GM19351 (cell line): ENCODE data around the gene PTGDR2.

Experiments used
- ATAC-seq: cut with Tn5 transposase; IDR thresholded peaks from one replicate; pipeline ENCODE4 v1.9.1; 2021; ENCODE audit warnings: mild to moderate bottlenecking, moderate library complexity; ENCODE audit not compliant: unreplicated experiment

The PTGDR2 gene

GRCh38 chr11:60859616-60860250, 4.0 kb upstream of the PTGDR2 start:
- ATAC-seq: no peak

DNA sequence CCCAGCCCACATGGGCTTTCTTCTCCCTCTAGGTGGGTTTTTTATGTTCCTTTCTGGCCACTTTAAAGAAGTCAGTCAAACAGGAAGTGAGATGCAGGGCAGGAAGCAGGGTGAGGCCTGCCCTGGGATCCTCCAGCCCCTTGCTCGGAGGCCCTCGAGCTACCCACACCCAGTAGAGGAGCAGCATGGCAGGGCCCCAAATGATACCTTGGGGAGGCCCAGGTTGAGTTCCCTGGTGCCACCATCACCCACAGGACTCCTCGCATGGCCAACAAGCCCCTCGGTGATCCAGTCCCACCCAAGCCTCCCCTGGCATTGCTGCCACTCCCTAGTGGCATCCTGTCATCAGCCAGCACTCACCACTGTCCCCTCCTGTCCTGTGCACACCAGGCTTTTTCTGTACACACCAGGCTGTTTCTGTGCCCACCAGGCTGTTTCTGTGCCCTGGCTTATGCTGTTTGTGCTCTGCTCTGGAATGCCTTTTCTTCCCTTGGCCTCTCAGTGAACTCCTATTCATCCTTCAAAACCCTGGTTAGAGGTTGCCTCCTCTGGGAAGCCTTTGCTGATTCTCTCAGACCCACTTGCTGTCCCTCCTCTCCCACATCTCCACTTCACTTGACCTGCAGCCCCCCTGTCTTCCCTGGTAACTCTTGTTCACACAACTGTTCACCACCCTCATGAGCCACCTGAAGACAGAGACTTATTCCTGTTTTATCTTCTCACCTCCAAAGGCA, 3.1 kb upstream of the PTGDR2 start:
- ATAC-seq: no peak

DNA sequence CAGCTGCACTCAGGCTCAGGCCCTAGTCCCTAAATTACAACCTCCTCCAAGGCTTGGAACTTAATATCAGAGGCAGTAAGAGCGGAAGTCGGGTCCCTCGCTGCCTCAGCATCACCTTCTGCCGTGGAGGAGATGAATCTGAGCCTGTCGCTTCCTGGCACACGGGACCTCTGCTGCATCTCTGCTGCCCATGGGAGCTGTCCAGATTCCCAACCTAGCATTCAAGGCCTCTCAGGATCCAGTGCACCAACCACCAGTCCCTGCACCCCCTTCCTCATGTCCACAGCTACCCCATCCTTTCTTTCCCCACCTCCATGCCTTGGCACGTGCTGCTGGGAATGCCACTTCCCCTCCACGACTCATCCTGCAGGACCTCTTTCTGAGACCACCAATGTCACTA, 2.5 kb upstream of the PTGDR2 start:
- ATAC-seq: no peak

GRCh38 chr11:60857378-60858232, 1.9 kb upstream of the PTGDR2 start:
- ATAC-seq: no peak

DNA sequence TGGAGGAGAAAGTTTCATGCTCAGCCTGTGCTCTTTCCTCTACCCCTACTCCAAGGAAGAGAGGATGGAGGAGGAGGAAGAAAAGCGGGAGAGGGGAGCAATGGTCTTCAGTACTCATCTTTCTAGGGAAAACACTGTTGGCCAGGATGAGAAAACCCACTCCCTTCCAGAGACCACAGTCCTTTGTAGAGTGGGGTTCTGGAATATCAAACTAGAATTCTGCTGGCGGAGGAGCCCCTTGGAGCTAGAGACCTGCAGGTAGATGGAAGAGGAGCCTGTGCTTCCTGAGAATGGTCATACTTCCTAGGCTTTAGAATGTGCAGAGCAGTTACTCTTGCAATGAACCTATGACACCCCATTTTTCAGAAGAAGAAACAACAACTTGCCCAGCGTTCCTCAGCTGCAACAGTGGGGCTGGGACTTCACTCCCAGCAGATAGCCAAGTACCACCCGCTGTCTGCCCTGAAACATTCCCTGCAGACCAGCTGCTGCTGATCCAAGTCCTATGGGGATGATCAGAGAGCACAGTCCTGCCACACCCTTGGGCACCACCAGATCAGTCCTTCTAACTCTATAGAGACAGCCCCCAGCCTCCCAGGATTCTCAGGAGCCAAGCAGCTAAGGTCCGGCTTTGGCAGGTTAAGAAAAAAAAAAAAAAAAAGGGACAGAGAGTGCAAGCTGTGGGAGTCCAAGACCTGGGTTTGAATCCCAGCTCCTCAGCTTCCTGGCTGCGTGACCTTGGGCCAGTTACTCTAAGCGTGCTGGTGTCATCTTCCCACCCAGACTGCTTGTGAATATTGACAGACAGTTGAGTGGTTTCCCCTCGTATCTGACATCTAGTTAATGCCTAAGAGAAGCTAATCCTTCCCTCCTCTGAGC, 664 bp downstream of the PTGDR2 start:
- ATAC-seq: no peak

DNA sequence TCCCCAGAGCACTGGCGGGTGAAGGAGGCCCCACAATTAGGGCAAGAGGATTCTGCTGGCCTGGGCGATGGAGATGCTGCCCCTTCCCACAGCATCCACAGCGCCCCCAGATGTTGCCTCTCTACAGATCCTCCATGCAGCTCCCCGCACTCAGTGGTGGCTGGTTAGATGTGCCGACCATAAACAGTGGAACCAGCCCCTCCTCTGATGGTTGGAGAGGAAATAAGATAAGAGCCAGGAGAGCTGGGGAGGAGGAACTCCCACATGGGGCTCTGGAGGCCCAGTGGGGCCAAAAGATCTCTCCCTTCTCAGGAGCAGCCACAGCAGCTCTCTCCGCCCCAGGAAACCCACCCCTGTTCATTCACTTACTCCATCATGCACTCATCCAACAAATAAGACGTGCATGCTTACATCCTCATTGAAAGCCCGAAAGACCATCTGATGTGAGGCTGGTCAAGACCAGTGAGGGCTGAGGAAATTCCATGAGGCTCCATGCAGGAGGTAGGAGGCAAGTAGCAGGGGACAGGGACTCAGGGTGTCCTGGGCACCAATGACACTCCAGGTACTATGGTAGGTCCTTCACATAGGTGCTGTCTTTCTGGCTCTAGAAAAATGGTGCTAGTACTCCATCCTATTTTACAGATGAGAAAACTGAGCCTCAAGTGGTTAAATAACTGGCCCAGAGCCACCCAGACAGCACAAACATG, 1.5 kb downstream of the PTGDR2 start:
- no peak for ATAC-seq

DNA sequence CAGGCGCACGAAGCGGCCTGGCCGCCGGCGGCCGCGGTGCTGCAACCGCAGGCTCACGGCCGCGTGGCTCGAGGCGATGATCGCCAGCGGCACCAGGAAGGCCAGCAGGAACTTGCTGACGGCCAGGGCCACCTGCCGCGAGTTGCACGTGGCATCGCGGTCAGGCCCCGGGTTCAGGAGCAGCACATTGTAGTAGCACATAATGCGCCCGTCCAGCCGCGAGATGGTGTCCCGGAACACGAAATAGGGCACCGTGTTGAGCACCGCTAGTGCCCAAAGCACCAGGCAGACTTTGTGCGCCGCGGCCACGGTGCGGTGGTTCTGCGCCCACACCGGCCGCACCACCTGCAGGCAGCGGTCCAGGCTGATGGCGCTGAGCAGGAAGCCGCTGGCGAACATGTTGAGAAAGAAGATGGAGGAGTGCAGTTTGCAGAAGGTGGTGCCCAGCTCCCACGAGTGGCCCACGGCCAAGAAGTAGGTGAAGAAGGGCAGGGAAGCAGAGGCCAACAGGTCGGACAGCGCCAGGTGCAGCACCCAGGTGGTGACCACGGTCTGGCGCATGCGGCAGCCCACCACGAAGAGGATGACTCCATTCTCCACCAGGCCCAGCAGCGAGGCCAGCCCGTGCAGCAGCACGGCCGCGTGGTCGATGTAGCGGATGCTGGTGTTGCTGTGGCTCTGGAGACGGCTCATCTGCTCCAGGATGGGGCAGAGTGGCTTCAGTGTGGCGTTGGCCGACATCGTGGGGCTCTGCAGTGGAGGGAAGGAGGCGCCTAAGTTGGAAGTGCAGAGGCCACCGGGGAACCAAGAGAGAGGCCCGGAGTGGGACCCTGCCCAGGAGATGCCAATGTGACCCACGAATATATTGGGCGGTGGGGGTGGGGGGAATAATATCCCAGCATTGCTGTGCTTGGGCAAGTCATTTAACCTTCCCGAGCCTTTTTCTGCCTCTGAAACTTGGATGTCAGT, 2.5 kb downstream of the PTGDR2 start:
- no peak for ATAC-seq

DNA sequence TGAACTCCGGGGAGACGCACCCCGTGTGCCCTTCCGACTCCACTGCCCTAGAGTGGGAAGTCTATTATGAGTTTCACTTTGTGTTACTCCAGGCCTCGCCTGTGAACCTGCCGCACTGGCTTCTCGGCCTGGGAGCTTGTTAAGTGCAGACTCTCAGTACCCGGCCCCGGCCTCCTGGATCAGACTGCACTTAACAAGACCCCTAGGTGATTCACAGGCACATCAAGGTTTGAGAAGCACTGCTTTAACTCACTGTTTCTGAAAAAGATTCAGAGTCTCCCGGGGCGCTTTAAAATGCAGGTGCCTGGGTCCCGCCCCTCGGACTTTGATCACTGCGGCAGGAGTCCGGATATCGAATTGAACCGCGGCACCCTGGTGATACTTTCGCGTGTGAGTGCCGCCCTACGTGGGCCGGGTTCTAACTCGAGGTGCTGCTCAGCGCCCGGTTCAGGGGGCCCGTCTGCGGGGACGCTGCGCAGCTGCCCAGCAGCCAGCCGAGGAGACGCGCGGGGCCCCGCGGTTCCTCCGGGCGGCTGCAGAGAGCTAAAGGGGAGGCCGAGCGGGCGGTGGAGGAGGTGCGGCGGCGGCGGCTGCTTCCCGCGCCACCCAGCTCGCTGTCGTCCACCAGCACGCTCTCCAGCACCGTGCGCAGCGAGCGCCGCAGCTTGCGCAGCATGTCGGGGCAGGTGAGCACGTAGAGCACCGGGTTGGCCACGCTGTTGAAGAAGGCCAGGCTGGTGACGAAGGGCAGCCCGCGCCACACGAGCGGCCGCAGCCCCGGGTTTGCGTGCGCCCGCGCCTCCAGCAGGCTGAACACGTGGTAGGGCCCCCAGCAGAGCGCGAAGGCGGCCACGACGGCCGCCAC, 3.4 kb downstream of the PTGDR2 start:
- no peak for ATAC-seq

DNA sequence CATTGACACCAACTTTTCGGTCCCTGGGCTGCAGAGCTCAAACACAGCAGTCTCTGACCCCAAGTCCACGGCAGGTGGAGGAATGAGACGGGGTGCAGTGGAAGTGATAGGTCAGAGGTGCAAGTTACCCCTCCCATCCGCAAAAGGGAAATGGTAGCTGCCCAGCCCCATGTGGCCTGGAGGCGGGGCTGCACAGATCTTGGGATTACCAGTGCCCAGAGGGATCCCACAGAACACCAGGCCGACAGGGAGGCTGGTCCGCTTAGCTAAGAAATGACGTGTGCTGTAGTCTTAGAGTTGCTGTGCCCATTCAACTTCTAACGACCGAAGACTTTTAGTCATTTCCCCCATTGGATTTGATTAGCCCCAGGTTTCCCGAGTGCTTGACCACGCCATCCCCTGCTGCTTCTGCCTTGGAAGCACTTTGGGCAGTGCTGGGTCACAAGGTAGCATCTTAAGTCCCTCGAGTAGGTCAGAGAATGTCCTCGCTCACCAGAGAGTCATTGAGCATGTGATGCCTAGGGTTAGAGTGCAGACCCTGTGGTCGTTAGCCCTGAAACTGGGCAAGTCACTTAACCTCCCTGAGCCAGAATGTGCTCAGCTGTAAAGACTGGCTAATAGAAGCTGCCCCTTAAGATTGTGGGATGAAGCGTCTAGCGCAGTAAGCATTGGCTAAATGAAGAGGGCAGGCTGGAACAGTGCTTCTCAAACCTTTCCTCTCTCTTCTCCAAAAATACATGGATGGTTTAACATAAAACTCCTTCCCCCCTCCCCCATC, 4.2 kb downstream of the PTGDR2 start:
- ATAC-seq: no peak

GRCh38 chr11:60849641-60850520, 5.9 kb downstream of the PTGDR2 start:
- ATAC-seq: no peak

- no peak for ATAC-seq
Measured at GRCh38 chr11:60848714-60849151, 7.0 kb downstream of the PTGDR2 start.

- ATAC-seq: no peak
Measured at GRCh38 chr11:60847896-60848295, 7.9 kb downstream of the PTGDR2 start.

- ATAC-seq: no peak
Measured at GRCh38 chr11:60847281-60847680, 8.5 kb downstream of the PTGDR2 start.

DNA sequence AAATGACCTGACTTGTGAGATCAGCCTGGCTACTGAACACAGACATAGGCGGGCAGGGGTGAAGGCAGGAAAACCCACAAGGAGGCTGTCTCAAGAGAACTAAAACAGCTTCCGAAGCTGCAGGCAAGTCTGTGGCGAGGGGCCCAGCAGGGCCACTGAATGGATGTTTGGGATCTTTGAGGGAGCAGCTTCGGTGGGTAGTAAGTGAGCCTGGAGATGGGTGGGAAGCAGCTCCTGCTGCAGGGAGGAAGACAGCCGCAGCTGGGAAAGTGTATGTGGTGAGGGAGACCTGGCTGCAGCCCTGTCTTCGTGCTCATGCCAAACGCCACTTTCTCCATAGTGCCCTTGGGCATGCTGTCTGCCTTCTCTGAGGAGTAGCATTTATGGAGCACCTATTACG, 10.4 kb downstream of the PTGDR2 start:
- no peak for ATAC-seq

GRCh38 chr11:60844870-60845221, 10.9 kb downstream of the PTGDR2 start:
- ATAC-seq: no peak
